H1 (cell line): Measurements from ENCODE around the gene SFRP5. TPM values are rescaled to one million over a fixed set of nuclear protein-coding genes. Genes with fewer than 3 reads are reported as not detected.

Experiments used
- CTCF ChIA-PET: fragments of 300-600 bp; sonication (Branson Sonifier 250); formaldehyde crosslinking; loops from one replicate; lab custom pipeline; 2021; ENCODE audit not compliant: partially characterized antibody; lab: Charles Lee
- POLR2A ChIA-PET: fragments of 300-600 bp; sonication (Branson Sonifier 250); formaldehyde crosslinking; loops from one replicate; lab custom pipeline; 2021; ENCODE audit warnings: inconsistent platforms; ENCODE audit not compliant: partially characterized antibody; lab: Charles Lee
- DNase-seq, 2 experiments: peaks; one replicate each; pipeline versions ENCODE4 v3.0.0 to v3.0.0-alpha.2; 2010 to 2022; ENCODE audit warnings: low spot score in 2 of 2, low read depth in 1 of 2, mixed read lengths in 1 of 2
- FAIRE-seq: peaks from 2 replicates; lab custom pipeline; 2011; peaks lifted over from hg19 to GRCh38; lab: Jason Lieb, UNC
- H2AFZ ChIP-seq: 2 replicates; pipeline ENCODE4 v1.8.1; 2012; ENCODE audit warnings: low read length, inconsistent platforms
- H2AK5ac ChIP-seq: 2 replicates; pipeline ENCODE4 v1.6.1; 2013; ENCODE audit warnings: low read depth, low read length
- H2BK120ac ChIP-seq: replicated peaks from 2 replicates; pipeline ENCODE3; 2013; ENCODE audit warnings: low read depth, low read length, inconsistent platforms
- H2BK12ac ChIP-seq: 2 replicates; pipeline ENCODE4 v1.6.1; 2013; ENCODE audit warnings: low read depth, low read length
- H2BK15ac ChIP-seq: 2 replicates; pipeline ENCODE4 v1.6.1; 2013; ENCODE audit warnings: low read length
- H2BK20ac ChIP-seq: 2 replicates; pipeline ENCODE4 v1.6.1; 2013; ENCODE audit warnings: low read length
- H2BK5ac ChIP-seq: 2 replicates; pipeline ENCODE4 v1.6.1; 2013; ENCODE audit warnings: low read depth, low read length
- H3K14ac ChIP-seq: 2 replicates; pipeline ENCODE4 v1.6.1; 2013; ENCODE audit warnings: inconsistent platforms; ENCODE audit not compliant: insufficient read length
- H3K18ac ChIP-seq: 2 replicates; pipeline ENCODE4 v1.6.1; 2013; ENCODE audit warnings: low read length; ENCODE audit errors: extremely low read depth
- H3K23ac ChIP-seq: 2 replicates; pipeline ENCODE4 v1.6.1; 2013; ENCODE audit warnings: inconsistent platforms; ENCODE audit not compliant: insufficient read length
- H3K23me2 ChIP-seq: 2 replicates; pipeline ENCODE4 v1.6.1; 2013; ENCODE audit warnings: low read depth, low read length
- H3K27ac ChIP-seq: 2 replicates; pipeline ENCODE4 v1.6.1; 2011; ENCODE audit warnings: low read depth, low read length, inconsistent platforms
- H3K27me3 ChIP-seq, 4 experiments: replicated peaks in 1 of 4; 1 replicate in 1 of 4; 2 replicates in 3 of 4; pipeline versions ENCODE4 v1.6.1 to v1.8.1; 2011 to 2013; ENCODE audit warnings: low read length in 3 of 4, mild to moderate bottlenecking in 3 of 4, inconsistent platforms in 2 of 4, mixed read lengths in 2 of 4, moderate library complexity in 1 of 4; ENCODE audit not compliant: control insufficient read depth in 3 of 4, insufficient read depth in 3 of 4; ENCODE audit errors: extremely low read depth in 1 of 4
- H3K36me3 ChIP-seq, 4 experiments: 2 replicates each; pipeline versions ENCODE4 v1.6.1 to v1.8.1; 2011 to 2013; ENCODE audit warnings: mild to moderate bottlenecking in 4 of 4, low read length in 3 of 4, moderate library complexity in 2 of 4, control low read depth in 1 of 4, inconsistent platforms in 1 of 4; ENCODE audit not compliant: insufficient read depth in 4 of 4, control insufficient read depth in 2 of 4
- H3K4ac ChIP-seq: replicated peaks from 2 replicates; pipeline ENCODE3; 2013; ENCODE audit warnings: low read length, low read depth, mixed read lengths, inconsistent platforms; ENCODE audit not compliant: insufficient read length
- H3K4me1 ChIP-seq, 4 experiments: replicated peaks in 1 of 4; 1 replicate in 1 of 4; 2 replicates in 3 of 4; pipeline versions ENCODE4 v1.6.1 to v1.8.1; 2011 to 2013; ENCODE audit warnings: low read length in 3 of 4, inconsistent platforms in 2 of 4, mixed read lengths in 1 of 4; ENCODE audit not compliant: insufficient read depth in 4 of 4, control insufficient read depth in 3 of 4
- H3K4me2 ChIP-seq, 2 experiments: 2 replicates each; pipeline versions ENCODE4 v1.6.1 to v1.8.1; 2011 to 2013; ENCODE audit warnings: low read depth in 2 of 2, low read length in 2 of 2, control low read depth in 1 of 2, inconsistent platforms in 1 of 2, mild to moderate bottlenecking in 1 of 2; ENCODE audit not compliant: insufficient read depth in 1 of 2
- H3K4me3 ChIP-seq, 4 experiments: fragments of 200-600, 300-600 bp in 1 of 4; sonication (generic), shearing (Covaris generic), sonication (Bioruptor Twin) in 1 of 4; 2 replicates each; pipeline versions ENCODE4 v1.5.1 to v1.8.1; 2011 to 2016; ENCODE audit warnings: low read length in 4 of 4, low read depth in 3 of 4, control low read depth in 2 of 4, inconsistent platforms in 2 of 4, mild to moderate bottlenecking in 2 of 4, mixed read lengths in 1 of 4, moderate library complexity in 1 of 4; ENCODE audit not compliant: insufficient read depth in 2 of 4; ENCODE audit errors: extremely low read depth in 1 of 4
- H3K56ac ChIP-seq: replicated peaks from 2 replicates; pipeline ENCODE3; 2013; ENCODE audit warnings: low read depth, mild to moderate bottlenecking, mixed read lengths, low read length, inconsistent platforms; ENCODE audit not compliant: insufficient read length
- H3K79me1 ChIP-seq: 2 replicates; pipeline ENCODE4 v1.6.1; 2013; ENCODE audit warnings: low read depth, low read length, control low read depth
- H3K79me2 ChIP-seq, 2 experiments: 2 replicates each; pipeline versions ENCODE4 v1.6.1 to v1.8.1; 2012 to 2013; ENCODE audit warnings: low read length in 2 of 2, mild to moderate bottlenecking in 2 of 2, inconsistent platforms in 1 of 2; ENCODE audit not compliant: insufficient read depth in 2 of 2, control insufficient read depth in 1 of 2
- H3K9ac ChIP-seq, 4 experiments: replicated peaks in 1 of 4; 1 replicate in 1 of 4; 2 replicates in 3 of 4; pipeline versions ENCODE4 v1.6.1 to v1.8.1; 2011 to 2013; ENCODE audit warnings: low read depth in 3 of 4, low read length in 3 of 4, control low read depth in 2 of 4, mild to moderate bottlenecking in 2 of 4, moderate library complexity in 2 of 4, inconsistent platforms in 1 of 4; ENCODE audit errors: extremely low read depth in 1 of 4
- H3K9me3 ChIP-seq, 2 experiments: 2 replicates each; pipeline versions ENCODE4 v1.6.1 to v1.8.1; 2012 to 2013; ENCODE audit warnings: mild to moderate bottlenecking in 2 of 2, moderate library complexity in 2 of 2, control low read depth in 1 of 2, inconsistent platforms in 1 of 2, low read depth in 1 of 2, low read length in 1 of 2, mixed read lengths in 1 of 2; ENCODE audit not compliant: insufficient read depth in 2 of 2
- H4K20me1 ChIP-seq, 2 experiments: replicated peaks in 1 of 2; 2 replicates each; pipeline versions ENCODE3 to v1.8.1; 2011 to 2013; ENCODE audit warnings: inconsistent platforms in 2 of 2, low read length in 2 of 2, mild to moderate bottlenecking in 1 of 2; ENCODE audit not compliant: insufficient read depth in 2 of 2, control insufficient read depth in 1 of 2
- H4K5ac ChIP-seq: 2 replicates; pipeline ENCODE4 v1.6.1; 2013; ENCODE audit warnings: low read length, low read depth, mixed read lengths, inconsistent platforms; ENCODE audit not compliant: insufficient read length
- H4K8ac ChIP-seq: 2 replicates; pipeline ENCODE4 v1.8.0; 2013; ENCODE audit warnings: mild to moderate bottlenecking, moderate library complexity, low read length, inconsistent platforms; ENCODE audit not compliant: insufficient read depth; ENCODE audit errors: extremely low read depth
- H4K91ac ChIP-seq: replicated peaks from 2 replicates; pipeline ENCODE3; 2013; ENCODE audit warnings: low read length, mixed read lengths, inconsistent platforms; ENCODE audit not compliant: insufficient read length
- BACH1 ChIP-seq: IDR thresholded peaks from 2 replicates; pipeline ENCODE4 v1.6.1; 2012; ENCODE audit warnings: low read length, improper control_type of control experiment
- CHD2 ChIP-seq: IDR thresholded peaks from 2 replicates; pipeline ENCODE4 v1.6.1; 2012; ENCODE audit warnings: low read length, improper control_type of control experiment
- CTBP2 ChIP-seq: IDR thresholded peaks from 2 replicates; pipeline ENCODE4 v1.7.0; 2011; ENCODE audit warnings: borderline replicate concordance, mild to moderate bottlenecking, moderate library complexity, mixed read lengths, low read length; ENCODE audit not compliant: insufficient read depth, insufficient read length
- FOSL1 ChIP-seq: IDR thresholded peaks from 2 replicates; pipeline ENCODE4 v1.6.1; 2011; ENCODE audit warnings: mild to moderate bottlenecking, low read depth, low read length, moderate library complexity; ENCODE audit not compliant: insufficient read depth
- GABPA ChIP-seq: IDR thresholded peaks from 2 replicates; pipeline ENCODE4 v1.6.1; 2011; ENCODE audit warnings: mild to moderate bottlenecking, low read length, moderate library complexity, borderline replicate concordance; ENCODE audit not compliant: insufficient read depth
- HDAC6 ChIP-seq: IDR thresholded peaks from one replicate; pipeline ENCODE4 v1.7.1; 2012; ENCODE audit warnings: low read depth, mild to moderate bottlenecking, inconsistent platforms, low read length, moderate library complexity
- RFX5 ChIP-seq: IDR thresholded peaks from 2 replicates; pipeline ENCODE4 v1.6.1; 2011; ENCODE audit warnings: low read depth, low read length, improper control_type of control experiment, borderline replicate concordance
- SAP30 ChIP-seq: fragments of 300-600 bp; sonication (generic); IDR thresholded peaks from 2 replicates; pipeline ENCODE4 v1.7.1; 2012; ENCODE audit warnings: low read length, moderate library complexity, mild to moderate bottlenecking, inconsistent platforms; ENCODE audit not compliant: insufficient read depth, insufficient replicate concordance
- USF2 ChIP-seq: IDR thresholded peaks from 2 replicates; pipeline ENCODE4 v1.6.1; 2011; ENCODE audit warnings: low read length, improper control_type of control experiment
- WGBS, 2 experiments: shearing (Covaris generic) in 1 of 2; methylation state at CpG; one replicate each; pipeline versions ENCODE4 v1.1.6 to v1.1.7; 2013 to 2015; ENCODE audit warnings: low lambda C conversion rate in 2 of 2, mixed read lengths in 2 of 2, inconsistent platforms in 1 of 2, low coverage in 1 of 2, missing lambda C conversion rate in 1 of 2; ENCODE audit not compliant: insufficient replicate concordance in 2 of 2, insufficient coverage in 1 of 2, insufficient read length in 1 of 2; ENCODE audit errors: extremely low coverage in 1 of 2, missing lambda C conversion rate in 1 of 2; 5-methylcytosine and 5-hydroxymethylcytosine counted together
- polyA plus RNA-seq, 7 experiments: library from polyadenylated mRNA; depleted of rRNA in 3 of 7; stranded (reverse) in 5 of 7; unstranded in 2 of 7; fragments of >200 nt in 5 of 7; fragments of 200-250 nt in 2 of 7; gene quantifications; 1 replicate in 5 of 7; 2 replicates in 1 of 7; 4 replicates in 1 of 7; pipeline versions ENCODE4 v1.2.1 to v1.2.3, GENCODE V29; 2011 to 2013; ENCODE audit warnings: missing spikeins in 2 of 7, mixed read lengths in 2 of 7
- total RNA-seq: library from RNA; stranded (reverse); fragmentation: NEBNext Ultra II Directional; extraction: Animal tissue kit (Norgen Biotek cat#: 25700); gene quantifications from 2 replicates; pipeline ENCODE4 v1.2.1, GENCODE V29; 2021
- TF ChIP-seq, protein P1 (sequence below): IDR thresholded peaks from 2 replicates; pipeline ENCODE4 v1.6.1; 2011; ENCODE audit warnings: low read depth, mild to moderate bottlenecking, low read length; ENCODE audit not compliant: insufficient read depth

The SFRP5 gene
- total and polyA plus RNA-seq, 2 of the 8 experiments (the other 6 are each of a cell fraction or from before 2014, with no cell fraction given): 3.9 to 5.9 TPM

- H2BK15ac ChIP-seq: no peak overlapping the region; the same call in 1 of the 2 replicates
- no peak overlapping the region for H3K4me2 ChIP-seq
- H3K27ac ChIP-seq: no peak overlapping the region
- no peak overlapping the region for H3K18ac ChIP-seq
- no peak overlapping the region for H3K23ac ChIP-seq
- H3K4me1 ChIP-seq: peaks cover 0 to 15% (median 11%) of the 10 kb centered on the region in 4 experiments; a peak in 6 of 7 replicates
- FAIRE-seq: no peak
- H4K20me1 ChIP-seq: no peaks in the 10 kb centered on the region
- H3K27me3 ChIP-seq: peaks cover 10 to 27% (median 21%) of the 10 kb centered on the region in 4 experiments
- H3K56ac ChIP-seq: no peak overlapping the region
- WGBS, 2 experiments: 90% methylated on average over 13 of the region's 13 CpGs; no CpG with 5 or more reads in 1 of the 2 experiments
- H2AK5ac ChIP-seq: no peak overlapping the region
- H2AFZ ChIP-seq: no peak overlapping the region
- no peak overlapping the region for H2BK5ac ChIP-seq
- no peak overlapping the region for H3K4me3 ChIP-seq
- no peak overlapping the region for H3K14ac ChIP-seq
- ChIA-PET CTCF (interaction anchor here (1.1 to 1.7 kb wide), 6 partner anchors 11 to 122 kb away, joined by 3 to 7 read pairs (median 4); no protein-coding TSS in a partner anchor), POLR2A (interaction anchor here (0.6 to 1.9 kb wide), 5 partner anchors 8 to 134 kb away, joined by 3 to 6 read pairs (median 4); no protein-coding TSS in a partner anchor)
- no peaks in the 10 kb centered on the region; a peak in 1 of 8 replicates for H3K36me3 ChIP-seq
- no peak overlapping the region for H3K9ac ChIP-seq
- H3K9me3 ChIP-seq: no peaks in the 10 kb centered on the region
- no peak overlapping the region for H2BK120ac ChIP-seq
- H4K5ac ChIP-seq: no peak overlapping the region
- no peaks in the 10 kb centered on the region for H3K79me1 ChIP-seq
- H4K8ac ChIP-seq: no peak overlapping the region
- H2BK12ac ChIP-seq: no peak overlapping the region
- H2BK20ac ChIP-seq: no peak overlapping the region
- peaks cover 7% of the 10 kb centered on the region; the same call in 1 of the 2 replicates for H3K23me2 ChIP-seq
- H4K91ac ChIP-seq: no peak overlapping the region
- no peaks in the 10 kb centered on the region for H3K79me2 ChIP-seq
- no peak for DNase-seq
- no peak overlapping the region for H3K4ac ChIP-seq
- no peak for TF ChIP-seq CTBP2
- no peak for TF ChIP-seq USF2
- no peak for TF ChIP-seq HDAC6
- TF ChIP-seq, protein P1, sequence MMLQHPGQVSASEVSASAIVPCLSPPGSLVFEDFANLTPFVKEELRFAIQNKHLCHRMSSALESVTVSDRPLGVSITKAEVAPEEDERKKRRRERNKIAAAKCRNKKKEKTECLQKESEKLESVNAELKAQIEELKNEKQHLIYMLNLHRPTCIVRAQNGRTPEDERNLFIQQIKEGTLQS: no peak
- no peak for TF ChIP-seq GABPA
- no peak for TF ChIP-seq SAP30
- no peak for TF ChIP-seq RFX5
- no peak for TF ChIP-seq FOSL1
- no peak for TF ChIP-seq CHD2
- TF ChIP-seq BACH1: no peak
These were observed 5.5 kb downstream of the SFRP5 start for GRCh38 chr10:97766106-97766810.
